ENCODE data around the gene SYCP3.

SYCP3 gene

DNA sequence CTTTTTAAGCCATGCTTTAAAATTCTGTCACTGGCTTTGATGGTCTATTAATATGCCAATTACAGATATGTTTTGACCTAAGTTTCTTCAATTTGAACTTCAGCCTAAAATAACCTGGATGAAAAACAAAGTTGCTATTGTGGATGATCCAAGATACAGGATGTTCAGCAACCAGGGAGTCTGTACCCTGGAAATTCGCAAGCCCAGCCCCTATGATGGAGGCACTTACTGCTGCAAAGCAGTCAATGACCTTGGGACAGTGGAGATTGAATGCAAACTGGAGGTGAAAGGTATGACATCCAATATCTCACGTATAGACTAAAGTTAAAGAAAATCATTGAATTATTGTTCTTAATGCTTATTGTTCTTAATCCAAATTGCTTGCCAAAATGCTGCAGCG lies 59.0 kb downstream of the SYCP3 start:
- DNase-seq (ENCODE audit: low spot score), result no peak

Data from kidney capillary endothelial cell (primary cell).